Measurements from ENCODE around the gene C19orf81.

DNA sequence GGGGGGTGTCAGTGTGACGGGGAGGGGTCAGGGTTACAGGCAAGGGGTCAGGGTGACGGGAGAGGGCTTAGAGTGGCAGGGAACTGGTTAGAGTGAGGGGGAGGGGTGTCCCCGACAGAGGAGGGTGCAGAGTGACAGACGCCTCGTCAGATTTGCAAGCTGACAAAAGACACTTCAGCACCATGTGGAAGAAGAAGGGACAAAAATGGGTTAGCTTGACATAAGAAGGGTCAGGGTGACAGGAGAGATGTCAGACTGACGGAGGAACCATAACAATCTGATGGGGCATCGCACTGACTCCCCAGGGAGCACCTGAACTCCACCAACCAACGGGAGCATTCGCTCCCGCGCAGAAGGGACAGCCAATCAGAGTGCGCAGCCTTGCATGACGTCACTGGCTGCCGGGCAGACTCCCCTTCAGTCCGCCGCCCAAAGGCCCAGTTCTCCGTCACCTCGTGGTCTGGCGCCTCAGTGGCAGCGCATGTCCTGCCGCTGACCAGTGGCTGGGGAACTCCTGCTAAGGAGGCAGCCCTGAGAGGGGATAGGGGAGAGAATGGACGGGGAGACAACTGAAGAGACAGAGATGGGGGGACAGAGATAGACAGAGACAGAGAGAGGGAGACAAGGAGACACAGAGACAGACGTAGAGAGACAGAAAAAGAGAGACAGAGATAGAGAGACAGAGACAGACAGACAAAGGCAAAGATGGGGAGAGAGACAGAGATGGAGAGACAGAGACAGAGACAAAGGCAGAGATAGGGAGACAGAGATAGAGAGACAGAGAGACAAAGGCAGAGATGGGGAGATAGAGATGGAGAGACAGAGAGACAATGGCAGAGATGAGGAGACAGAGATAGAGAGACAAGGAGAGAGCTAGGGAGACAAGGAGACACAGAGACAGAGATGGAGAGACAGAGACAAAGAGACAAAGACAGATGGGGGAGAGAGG lies 30.2 kb downstream of the C19orf81 start:
- TF ChIP-seq POLR2AphosphoS5 (IDR thresholded peaks at IDR 0.05), result no peak
- TF ChIP-seq, protein P1, sequence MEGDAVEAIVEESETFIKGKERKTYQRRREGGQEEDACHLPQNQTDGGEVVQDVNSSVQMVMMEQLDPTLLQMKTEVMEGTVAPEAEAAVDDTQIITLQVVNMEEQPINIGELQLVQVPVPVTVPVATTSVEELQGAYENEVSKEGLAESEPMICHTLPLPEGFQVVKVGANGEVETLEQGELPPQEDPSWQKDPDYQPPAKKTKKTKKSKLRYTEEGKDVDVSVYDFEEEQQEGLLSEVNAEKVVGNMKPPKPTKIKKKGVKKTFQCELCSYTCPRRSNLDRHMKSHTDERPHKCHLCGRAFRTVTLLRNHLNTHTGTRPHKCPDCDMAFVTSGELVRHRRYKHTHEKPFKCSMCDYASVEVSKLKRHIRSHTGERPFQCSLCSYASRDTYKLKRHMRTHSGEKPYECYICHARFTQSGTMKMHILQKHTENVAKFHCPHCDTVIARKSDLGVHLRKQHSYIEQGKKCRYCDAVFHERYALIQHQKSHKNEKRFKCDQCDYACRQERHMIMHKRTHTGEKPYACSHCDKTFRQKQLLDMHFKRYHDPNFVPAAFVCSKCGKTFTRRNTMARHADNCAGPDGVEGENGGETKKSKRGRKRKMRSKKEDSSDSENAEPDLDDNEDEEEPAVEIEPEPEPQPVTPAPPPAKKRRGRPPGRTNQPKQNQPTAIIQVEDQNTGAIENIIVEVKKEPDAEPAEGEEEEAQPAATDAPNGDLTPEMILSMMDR (IDR thresholded peaks at IDR 0.05), result no peak
- TF ChIP-seq POLR2A (IDR thresholded peaks at IDR 0.05), result no peak
